ENCODE data around the gene DPEP3.

DNA sequence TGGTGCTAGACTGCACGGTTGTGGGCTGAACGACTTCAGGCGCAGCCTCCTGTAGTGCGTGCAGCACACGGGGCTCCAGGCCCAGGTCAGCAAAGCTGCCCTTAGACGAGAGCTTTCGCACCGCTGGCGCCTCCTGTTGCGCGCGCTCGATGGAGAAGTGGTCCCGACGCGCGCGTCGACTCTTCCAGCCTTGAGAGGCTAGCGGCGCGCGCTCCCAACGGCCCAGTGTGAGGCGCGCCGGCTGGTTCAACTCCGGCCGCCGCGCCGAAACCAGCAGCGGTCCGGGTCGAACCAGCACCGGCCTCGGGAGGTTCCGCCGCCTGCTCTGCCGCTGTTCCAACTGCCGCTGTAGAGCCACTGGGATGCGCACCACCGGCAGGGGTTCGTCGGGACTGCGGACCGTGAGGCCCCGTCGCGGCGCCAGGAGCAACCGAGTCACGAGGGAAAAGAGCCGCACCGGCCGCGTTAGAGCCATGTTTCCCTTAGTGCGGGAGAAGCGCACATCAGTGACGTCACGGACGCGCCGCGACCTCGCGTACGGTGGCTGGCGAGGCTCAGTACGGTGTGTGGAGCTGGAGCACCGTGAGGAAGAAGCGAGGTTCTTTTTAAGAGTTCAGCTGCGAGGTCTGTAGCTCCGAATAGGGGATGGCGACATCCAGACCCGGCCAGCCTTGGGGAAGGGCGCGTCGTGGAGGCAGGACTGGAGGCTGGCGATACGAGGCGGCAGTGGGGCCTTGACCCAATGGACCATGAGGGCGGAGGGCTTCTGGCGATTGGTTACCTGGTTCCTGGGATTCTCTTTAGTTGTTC, 42.6 kb upstream of the DPEP3 start, which contains the start of the genes DDX28 and DUS2:
- TF ChIP-seq CEBPB (IDR thresholded peaks at IDR 0.05): no peak
- peak; percentile 91 for TF ChIP-seq YY1 (IDR thresholded peaks at IDR 0.05; ENCODE audit: low read depth)
- TF ChIP-seq FOXM1 (IDR thresholded peaks at IDR 0.05; ENCODE audit: borderline replicate concordance, low read depth): no peak
- TF ChIP-seq, protein P1, sequence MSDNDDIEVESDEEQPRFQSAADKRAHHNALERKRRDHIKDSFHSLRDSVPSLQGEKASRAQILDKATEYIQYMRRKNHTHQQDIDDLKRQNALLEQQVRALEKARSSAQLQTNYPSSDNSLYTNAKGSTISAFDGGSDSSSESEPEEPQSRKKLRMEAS (IDR thresholded peaks at IDR 0.05): peak; percentile 97
- peak; percentile 66 for TF ChIP-seq TCF12 (IDR thresholded peaks at IDR 0.05; ENCODE audit: low read depth)
- no peak for TF ChIP-seq TEAD4 (IDR thresholded peaks at IDR 0.05)

All from Ishikawa (cell line).